Measurements from ENCODE around the gene SV2C.
"Not testable (repeated sequence)": the region's sequence is repeated elsewhere in the genome, so short reads cannot be mapped to it uniquely, and the experiment has no call there.

The SV2C gene

GRCh38 chr5:76356887-76357286 is 273.7 kb downstream of the SV2C start:
- no peak for DNase-seq

- no peak for DNase-seq
These were observed 280.4 kb downstream of the SV2C start for GRCh38 chr5:76363352-76364225.

GRCh38 chr5:76364226-76364589 is 281.0 kb downstream of the SV2C start:
- DNase-seq = no peak

- DNase-seq = no peak
These were observed 282.4 kb downstream of the SV2C start for GRCh38 chr5:76365561-76365960.

- no peak for DNase-seq
These were observed 283.4 kb downstream of the SV2C start for GRCh38 chr5:76366596-76366995.

GRCh38 chr5:76367623-76368371 is 284.6 kb downstream of the SV2C start:
- DNase-seq = no peak

GRCh38 chr5:76368941-76369340 is 285.8 kb downstream of the SV2C start:
- no peak for DNase-seq

GRCh38 chr5:76369668-76370067 is 286.5 kb downstream of the SV2C start:
- not testable (repeated sequence) for DNase-seq

GRCh38 chr5:76371960-76372322 is 288.8 kb downstream of the SV2C start:
- no peak for DNase-seq

- no peak for DNase-seq
These were observed 289.3 kb downstream of the SV2C start for GRCh38 chr5:76372323-76373054.

GRCh38 chr5:76376148-76376865 is 293.1 kb downstream of the SV2C start:
- no peak for DNase-seq

- DNase-seq = no peak
These were observed 293.7 kb downstream of the SV2C start for GRCh38 chr5:76376866-76377230.

GRCh38 chr5:76378355-76378754 is 295.2 kb downstream of the SV2C start:
- DNase-seq = no peak

- no peak for DNase-seq
These were observed 296.1 kb downstream of the SV2C start for GRCh38 chr5:76379316-76379715.

GRCh38 chr5:76379855-76380254 is 296.7 kb downstream of the SV2C start:
- no peak for DNase-seq

GRCh38 chr5:76380346-76381066 is 297.3 kb downstream of the SV2C start:
- DNase-seq = no peak

GRCh38 chr5:76383126-76383832 is 300.1 kb downstream of the SV2C start:
- DNase-seq = no peak

GRCh38 chr5:76384189-76384588 is 301.0 kb downstream of the SV2C start:
- no peak for DNase-seq

GRCh38 chr5:76384705-76385104 is 301.5 kb downstream of the SV2C start:
- no peak for DNase-seq

GRCh38 chr5:76385540-76385939 is 302.4 kb downstream of the SV2C start:
- no peak for DNase-seq

GRCh38 chr5:76386360-76386759 is 303.2 kb downstream of the SV2C start:
- no peak for DNase-seq

- no peak for DNase-seq
These were observed 305.1 kb downstream of the SV2C start for GRCh38 chr5:76388236-76388635.

Measured in GF-D8 (cell line).